ENCODE data around the gene SRSF2. TPM values are rescaled to one million over a fixed set of nuclear protein-coding genes. Genes with fewer than 3 reads are reported as not detected.
A peak's percentile ranks its signal among the peaks of the same experiment; 100 is the strongest.
"Not testable (repeated sequence)": the region's sequence is repeated elsewhere in the genome, so short reads cannot be mapped to it uniquely, and the experiment has no call there.

Gene SRSF2
- total RNA-seq, 1 experiment from 2014 or later = 251 TPM

GRCh38 chr17:76700617-76701470 is 36.3 kb downstream of the SRSF2 start:
- no peak for DNase-seq (ENCODE audit: low read depth)

GRCh38 chr17:76700270-76700616 is 36.9 kb downstream of the SRSF2 start:
- no peak for DNase-seq (ENCODE audit: low read depth)

GRCh38 chr17:76698466-76698977 is 38.6 kb downstream of the SRSF2 start:
- not testable (repeated sequence) for DNase-seq (ENCODE audit: low read depth)

GRCh38 chr17:76697702-76698465 is 39.2 kb downstream of the SRSF2 start:
- DNase-seq (ENCODE audit: low read depth) = peak; percentile 28

- no peak for DNase-seq (ENCODE audit: low read depth)
Measured at GRCh38 chr17:76696763-76697701, 40.1 kb downstream of the SRSF2 start.

- no peak for DNase-seq (ENCODE audit: low read depth)
Measured at GRCh38 chr17:76695059-76695831, 41.9 kb downstream of the SRSF2 start.

GRCh38 chr17:76691379-76692191 is 45.5 kb downstream of the SRSF2 start:
- no peak for DNase-seq (ENCODE audit: low read depth)

- DNase-seq (ENCODE audit: low read depth) = no peak
Measured at GRCh38 chr17:76690596-76691280, 46.4 kb downstream of the SRSF2 start.

- no peak for DNase-seq (ENCODE audit: low read depth)
Measured at GRCh38 chr17:76689859-76690258, 47.3 kb downstream of the SRSF2 start.

GRCh38 chr17:76688165-76688622 is 48.9 kb downstream of the SRSF2 start:
- DNase-seq (ENCODE audit: low read depth) = peak; percentile 63

- DNase-seq (ENCODE audit: low read depth) = no peak
Measured at GRCh38 chr17:76687298-76688164, 49.6 kb downstream of the SRSF2 start.

GRCh38 chr17:76686538-76687297 is 50.4 kb downstream of the SRSF2 start:
- no peak for DNase-seq (ENCODE audit: low read depth)

- no peak for DNase-seq (ENCODE audit: low read depth)
Measured at GRCh38 chr17:76685846-76686245, 51.3 kb downstream of the SRSF2 start.

GRCh38 chr17:76685366-76685765 is 51.8 kb downstream of the SRSF2 start:
- DNase-seq (ENCODE audit: low read depth) = no peak

- DNase-seq (ENCODE audit: low read depth) = no peak
Measured at GRCh38 chr17:76684756-76685155, 52.4 kb downstream of the SRSF2 start.
